ENCODE data around the gene PCBP2.
A peak's percentile ranks its signal among the peaks of the same experiment; 100 is the strongest.
"Not testable (repeated sequence)": the region's sequence is repeated elsewhere in the genome, so short reads cannot be mapped to it uniquely, and the experiment has no call there.

Gene PCBP2

GRCh38 chr12:53451661-53452158, at the start of gene PCBP2:
Gene PCBP2, plus strand, starts transcription at chr12:53452102. Its CDS starts 2,699 bp downstream, at chr12:53454801.
- peak; percentile 99 for DNase-seq

GRCh38 chr12:53402351-53402750, 49.6 kb upstream of the PCBP2 start:
- DNase-seq = not testable (repeated sequence)

GRCh38 chr12:53402871-53403270, 49.0 kb upstream of the PCBP2 start:
- DNase-seq = no peak

GRCh38 chr12:53410951-53411350, 41.0 kb upstream of the PCBP2 start:
- DNase-seq = no peak

GRCh38 chr12:53413485-53414204, 38.3 kb upstream of the PCBP2 start:
- DNase-seq = no peak

- DNase-seq = no peak
Observed at GRCh38 chr12:53414756-53415417, 37.0 kb upstream of the PCBP2 start.

- DNase-seq = peak; percentile 11
Observed at GRCh38 chr12:53415752-53416389, 36.0 kb upstream of the PCBP2 start.

- DNase-seq = peak; percentile 91
Observed at GRCh38 chr12:53417291-53417816, 34.5 kb upstream of the PCBP2 start.

GRCh38 chr12:53418221-53418620, 33.7 kb upstream of the PCBP2 start:
- no peak for DNase-seq

GRCh38 chr12:53419756-53420155, 32.1 kb upstream of the PCBP2 start:
- DNase-seq = no peak

- DNase-seq = not testable (repeated sequence)
Observed at GRCh38 chr12:53422247-53422646, 29.7 kb upstream of the PCBP2 start.

GRCh38 chr12:53423597-53423996, 28.3 kb upstream of the PCBP2 start, which contains the start of gene AMHR2:
Gene AMHR2, plus strand, starts transcription at chr12:53423855. Its CDS starts 80 bp downstream, at chr12:53423935.
- no peak for DNase-seq

GRCh38 chr12:53424626-53425514, 27.0 kb upstream of the PCBP2 start:
- no peak for DNase-seq

- no peak for DNase-seq
Observed at GRCh38 chr12:53425515-53426150, 26.3 kb upstream of the PCBP2 start.

GRCh38 chr12:53427905-53428594, 23.9 kb upstream of the PCBP2 start:
- DNase-seq = no peak

- DNase-seq = no peak
Observed at GRCh38 chr12:53428741-53429140, 23.2 kb upstream of the PCBP2 start.

GRCh38 chr12:53430116-53430515, 21.8 kb upstream of the PCBP2 start:
- no peak for DNase-seq

GRCh38 chr12:53431187-53431586, 20.7 kb upstream of the PCBP2 start:
- no peak for DNase-seq

GRCh38 chr12:53435326-53435725, 16.6 kb upstream of the PCBP2 start:
- DNase-seq = not testable (repeated sequence)

- DNase-seq = not testable (repeated sequence)
Observed at GRCh38 chr12:53439582-53439981, 12.3 kb upstream of the PCBP2 start.

Measured in MV-4-11 (cell line).